Ishikawa (cell line): Measurements from ENCODE around the gene RAPGEF6.

Experiments used
- CREB1 ChIP-seq: IDR thresholded peaks from 2 replicates; pipeline ENCODE4 v1.6.1; 2012; ENCODE audit warnings: low read depth
- EP300 ChIP-seq: IDR thresholded peaks from 2 replicates; pipeline ENCODE4 v1.6.1; 2012; ENCODE audit warnings: borderline replicate concordance
- REST ChIP-seq: IDR thresholded peaks from 2 replicates; pipeline ENCODE4 v1.6.1; 2012; ENCODE audit warnings: low read depth, mild to moderate bottlenecking
- TAF1 ChIP-seq: IDR thresholded peaks from 2 replicates; pipeline ENCODE4 v1.6.1; 2012; ENCODE audit warnings: low read depth, mild to moderate bottlenecking
- TEAD4 ChIP-seq: IDR thresholded peaks from 2 replicates; pipeline ENCODE4 v1.6.1; 2012
- YY1 ChIP-seq: IDR thresholded peaks from 2 replicates; pipeline ENCODE4 v1.6.1; 2012; ENCODE audit warnings: low read depth

- TF ChIP-seq REST (no peak), CREB1 (no peak), EP300 (no peak), YY1 (no peak), TEAD4 (no peak), TAF1 (no peak)
Measured at GRCh38 chr5:131654309-131654708, 19.3 kb upstream of the RAPGEF6 start.
